HG02588 (cell line): Measurements from ENCODE around the gene ZPR1.

Source experiments
- ATAC-seq: cut with Tn5 transposase; IDR thresholded peaks from one replicate; pipeline ENCODE4 v1.9.1; 2021; ENCODE audit warnings: mild to moderate bottlenecking, moderate library complexity; ENCODE audit not compliant: unreplicated experiment

Gene ZPR1

DNA sequence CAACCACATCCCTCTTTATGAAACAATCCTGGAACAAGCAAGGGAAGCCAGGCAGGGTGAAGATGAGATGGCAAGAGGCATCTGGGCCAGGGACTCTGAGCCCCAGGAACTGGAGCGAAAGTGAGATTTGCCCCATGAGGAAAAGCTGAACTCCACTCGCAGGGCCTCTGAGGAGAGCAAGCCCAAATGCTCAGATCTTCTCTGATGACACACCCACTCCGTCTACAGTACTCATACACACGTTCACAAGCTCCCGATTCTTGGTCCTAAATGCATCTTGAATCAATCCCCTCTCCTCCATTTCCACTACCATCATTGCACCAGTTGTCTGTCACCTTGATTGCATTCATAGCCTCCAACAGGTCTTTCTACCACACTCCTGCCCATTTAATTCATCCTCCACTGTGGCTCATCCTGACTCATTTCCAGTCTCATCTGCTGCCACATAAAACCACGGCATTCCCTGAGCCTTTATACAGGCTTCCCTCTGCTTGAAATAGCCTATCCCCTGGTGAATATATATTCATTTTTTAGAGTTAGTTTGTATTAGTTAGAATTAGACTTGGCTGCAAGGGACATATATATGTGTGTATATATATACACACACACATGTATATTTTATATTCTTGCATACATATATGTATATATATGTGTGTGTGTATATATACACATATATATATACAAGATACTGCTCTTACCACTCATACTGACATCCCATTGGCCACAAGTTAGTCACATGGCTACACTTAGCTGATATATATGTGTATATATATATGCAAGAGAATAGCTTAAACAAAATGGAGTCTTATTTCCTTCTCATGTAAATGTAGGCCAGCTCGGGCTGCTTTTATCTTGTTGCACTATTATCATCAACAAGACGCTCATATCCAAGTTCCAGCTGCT, 5.3 kb upstream of the ZPR1 start:
- no peak for ATAC-seq

DNA sequence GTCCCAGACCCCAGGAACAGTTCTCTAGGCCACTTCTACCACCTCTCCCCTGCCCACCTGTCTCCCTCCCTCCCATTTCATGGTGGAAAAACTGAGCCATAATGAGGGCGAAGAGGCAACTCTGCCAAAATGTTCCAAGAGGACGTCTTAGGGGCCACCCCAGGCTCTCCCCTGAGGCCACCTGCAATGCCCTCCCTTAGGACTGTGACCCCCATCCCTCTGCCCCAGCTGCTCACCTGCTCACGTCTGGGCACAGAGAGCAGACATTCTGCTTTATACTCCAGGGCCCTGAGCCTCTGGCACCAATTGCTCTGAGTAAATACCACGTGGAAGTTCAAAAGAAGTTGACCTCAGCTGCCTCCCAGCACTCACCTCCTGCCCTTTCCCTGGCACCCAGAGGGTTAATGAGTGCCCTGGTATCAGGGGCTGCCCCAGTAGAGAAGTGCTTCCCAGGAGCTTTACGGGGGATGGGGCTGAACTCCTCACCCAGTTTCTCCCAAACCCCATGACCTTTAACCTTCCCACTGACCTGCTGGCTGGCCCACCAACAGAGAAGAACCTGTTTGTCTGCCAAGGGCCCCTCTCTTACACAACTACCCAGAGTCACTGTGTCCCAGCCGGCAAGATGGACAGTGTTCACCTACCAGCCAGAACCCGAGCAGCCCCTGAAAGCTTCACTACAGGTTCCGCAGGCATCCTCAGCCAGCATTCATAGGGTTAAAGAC, 4.5 kb upstream of the ZPR1 start:
- ATAC-seq: no peak

DNA sequence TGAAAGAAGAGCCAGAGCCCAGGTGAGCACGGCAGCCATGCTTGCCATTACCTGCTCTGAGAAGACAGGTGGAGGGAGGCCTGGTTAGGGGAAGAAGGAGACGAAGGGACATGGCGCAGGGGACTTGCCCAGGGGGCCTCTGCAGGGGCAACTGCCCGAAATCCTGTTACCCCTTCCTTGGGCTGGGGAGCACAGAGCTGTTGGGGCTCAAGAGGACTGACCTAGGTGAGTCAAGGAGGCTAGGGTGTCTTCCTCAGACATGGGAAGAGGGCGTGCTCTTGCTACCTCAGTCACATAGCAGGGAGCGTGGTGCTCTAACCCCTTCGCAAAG, 4.0 kb upstream of the ZPR1 start, which contains the start of gene APOA5:
APOA5 (minus strand) TSS at position 67 of the 331 bp plus-strand sequence; CDS start at position 48, 19 bp downstream.
- no peak for ATAC-seq

DNA sequence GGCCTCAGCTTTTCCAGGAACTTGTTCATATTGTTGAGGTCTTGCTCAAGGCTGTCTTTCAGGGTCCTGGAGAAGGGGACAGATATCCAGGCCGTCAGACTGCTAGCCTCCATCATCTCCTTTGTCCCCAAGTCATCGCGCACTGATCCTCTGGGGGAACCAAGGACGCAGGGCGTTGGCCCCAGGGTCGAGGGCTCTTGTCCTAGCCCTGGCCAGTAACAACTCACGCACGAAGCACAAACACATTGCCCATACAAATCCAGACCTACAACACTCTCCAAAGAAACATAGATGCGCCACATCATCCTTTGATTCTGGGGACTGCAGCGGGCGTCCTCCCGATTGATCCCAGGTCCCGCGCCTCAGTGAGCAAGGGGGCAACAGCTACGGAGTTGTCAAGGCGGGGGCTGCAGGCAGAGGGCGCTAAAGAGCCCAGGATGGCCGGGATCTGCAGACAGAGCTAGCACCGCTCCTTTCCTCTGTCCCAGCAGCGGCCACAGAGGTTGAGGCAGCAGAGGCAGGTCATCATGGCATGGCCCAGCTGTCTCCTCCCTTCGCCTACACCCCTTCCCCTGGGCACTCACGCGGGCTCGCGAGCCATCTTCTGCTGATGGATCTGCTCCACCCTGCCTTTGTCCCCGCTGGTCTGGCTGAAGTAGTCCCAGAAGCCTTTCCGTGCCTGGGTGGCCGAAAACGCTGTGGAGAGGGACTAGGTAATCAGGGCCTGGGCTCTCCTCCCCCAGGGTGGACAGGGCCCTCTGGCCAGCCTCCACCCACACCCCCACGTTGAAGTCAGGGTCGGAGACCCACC, 3.4 kb upstream of the ZPR1 start:
- ATAC-seq: no peak

DNA sequence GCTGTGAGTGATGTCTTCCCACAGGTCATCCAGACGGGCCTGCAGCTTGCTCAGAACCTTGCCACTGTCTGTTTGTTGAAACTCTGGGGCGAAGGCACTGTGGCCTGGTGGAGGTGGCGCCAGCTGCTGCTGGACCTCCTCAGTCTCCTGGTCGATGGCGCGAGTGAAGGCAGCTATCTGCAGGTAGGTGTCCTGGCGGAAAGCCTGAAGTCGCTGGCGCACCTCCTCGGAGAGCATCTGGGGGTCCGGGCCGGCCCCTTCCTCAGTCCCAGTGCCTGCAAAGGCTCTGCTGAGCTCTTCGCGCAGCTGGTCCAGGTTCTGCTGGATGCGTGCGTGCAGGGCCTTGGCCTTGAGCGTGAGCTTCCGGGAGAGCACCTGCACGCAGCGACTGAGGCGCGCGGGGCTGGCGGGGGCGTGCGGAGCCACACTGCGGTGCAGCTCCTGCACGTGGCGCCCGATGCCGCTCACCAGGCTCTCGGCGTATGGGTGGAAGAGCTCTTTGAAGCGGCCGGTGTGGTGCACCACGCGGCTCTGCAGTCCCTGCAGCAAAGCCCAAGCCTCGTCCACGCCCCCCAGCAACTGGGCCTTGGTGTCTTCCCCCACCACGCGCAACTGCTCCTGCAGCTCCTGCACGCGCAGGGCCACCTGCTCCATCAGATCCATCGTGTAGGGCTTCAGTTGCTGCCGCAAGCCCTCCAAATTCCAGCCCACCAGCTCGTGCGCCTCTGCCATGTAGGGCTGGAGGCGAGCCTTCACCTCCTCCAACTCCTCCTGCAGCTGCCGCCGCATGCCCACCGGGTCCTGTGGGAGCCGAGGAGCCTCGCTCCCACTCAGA, 2.6 kb upstream of the ZPR1 start:
- no peak for ATAC-seq

DNA sequence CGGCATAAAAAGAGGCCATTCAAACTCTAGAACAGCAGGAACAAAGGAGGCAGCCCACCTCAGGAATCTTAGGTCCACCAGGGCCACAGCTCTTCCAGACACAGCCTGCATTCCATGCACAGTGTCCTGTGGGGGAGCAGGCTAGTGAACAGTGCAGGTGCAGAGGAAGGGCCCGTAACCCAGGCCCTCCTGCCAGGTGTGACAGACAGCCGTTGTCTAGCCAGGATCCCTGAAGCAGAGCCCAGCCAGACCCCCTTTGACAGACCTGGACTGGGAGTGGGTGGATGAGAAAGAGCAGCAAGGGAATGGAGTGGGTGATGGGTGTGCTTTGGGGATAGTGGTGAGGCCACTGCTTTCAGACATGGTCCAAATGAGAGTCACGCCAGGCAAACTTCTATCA, 1.2 kb upstream of the ZPR1 start:
- ATAC-seq: no peak

DNA sequence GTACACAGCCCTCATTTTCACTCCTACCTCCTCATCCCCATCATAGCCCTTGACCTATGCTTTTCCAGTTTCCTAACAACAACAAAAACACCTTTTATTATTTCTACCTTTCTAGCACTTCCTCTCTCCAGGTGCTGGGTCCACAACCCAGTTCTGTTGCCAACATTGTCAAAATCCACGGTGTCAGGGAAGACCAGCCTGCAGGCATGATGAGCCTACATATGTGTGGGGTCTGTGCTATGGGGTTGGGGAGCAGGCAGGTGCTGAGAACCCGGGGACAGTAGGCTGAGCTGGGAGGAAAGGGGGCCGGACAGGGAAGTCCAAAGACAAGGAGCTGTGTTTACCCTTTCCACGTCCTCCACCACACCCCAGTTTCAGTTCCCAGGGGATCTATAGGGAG, 711 bp upstream of the ZPR1 start:
- no peak for ATAC-seq

DNA sequence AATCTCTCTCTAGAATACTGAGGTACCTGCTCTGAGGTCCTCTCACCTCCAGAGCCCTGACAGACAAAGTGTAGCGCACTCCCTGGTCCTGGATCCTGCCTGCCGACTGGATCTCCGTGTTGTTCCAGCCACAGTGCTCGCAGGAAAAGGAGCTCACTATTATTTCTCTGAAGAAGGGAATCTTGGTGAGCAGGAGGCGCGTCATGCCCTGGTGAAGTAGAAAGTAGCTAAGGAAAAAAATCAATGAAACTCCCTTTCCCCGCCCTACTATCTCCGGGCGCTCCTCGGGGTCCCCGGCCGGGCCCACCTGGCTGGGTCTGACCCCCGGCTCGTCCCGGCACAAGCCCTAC, 412 bp downstream of the ZPR1 start:
- no peak for ATAC-seq

DNA sequence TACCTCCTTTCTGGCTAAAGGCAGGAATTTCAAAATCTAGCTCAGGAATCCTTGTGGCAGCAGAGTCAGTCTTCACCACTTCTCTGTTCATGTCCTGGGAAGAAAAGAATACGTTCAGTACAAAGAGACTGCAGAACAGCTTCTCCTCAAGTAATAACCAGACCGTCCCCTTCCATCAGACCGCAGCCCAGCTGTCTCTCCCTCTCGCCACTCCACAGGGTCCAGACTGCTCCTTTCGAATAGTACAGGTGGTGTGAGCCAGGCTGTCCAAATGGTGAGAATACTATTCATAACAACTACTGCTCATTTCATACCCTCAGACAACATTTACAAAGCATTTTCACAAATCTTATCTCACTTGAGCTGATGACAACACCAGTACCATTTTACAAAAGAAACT, 857 bp downstream of the ZPR1 start:
- ATAC-seq: no peak

DNA sequence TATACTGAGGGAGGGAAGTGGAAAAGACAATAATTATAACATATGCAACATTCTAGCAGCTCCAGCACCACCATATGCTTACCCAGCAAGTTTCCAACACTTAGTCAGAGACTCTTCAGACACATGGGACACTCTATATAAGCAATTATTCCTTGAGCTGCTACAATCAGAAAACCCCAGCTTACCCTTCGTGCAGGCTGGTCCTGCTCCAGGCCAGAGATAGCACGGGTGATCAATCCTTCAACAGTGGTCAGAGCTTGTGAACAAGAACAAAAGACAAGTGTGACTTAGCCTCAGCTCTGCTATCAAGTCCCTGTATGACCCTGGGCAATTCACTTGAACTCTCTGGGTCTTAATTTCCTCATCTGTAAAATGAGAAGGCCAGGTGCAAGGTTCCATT, 1.5 kb downstream of the ZPR1 start:
- ATAC-seq: no peak

DNA sequence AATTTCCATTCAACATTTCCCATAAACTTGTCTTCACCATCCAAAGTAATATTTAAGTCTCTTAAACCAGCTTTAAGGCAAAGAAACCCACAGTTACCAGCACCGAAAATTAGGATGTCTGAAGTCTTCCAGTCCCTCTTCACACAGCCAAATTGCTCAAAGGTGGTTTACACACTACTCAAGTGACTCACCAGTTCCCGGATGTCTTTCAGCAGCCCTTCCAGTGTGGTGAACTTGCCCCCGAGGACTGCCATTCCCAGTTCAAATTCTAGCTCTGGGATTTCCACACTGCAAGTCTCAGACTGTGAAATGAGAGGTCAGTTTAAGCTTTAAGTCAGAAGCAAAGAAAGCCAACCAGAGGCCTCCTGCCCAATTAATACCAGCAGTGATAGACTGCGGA, 5.1 kb downstream of the ZPR1 start:
- ATAC-seq: no peak

DNA sequence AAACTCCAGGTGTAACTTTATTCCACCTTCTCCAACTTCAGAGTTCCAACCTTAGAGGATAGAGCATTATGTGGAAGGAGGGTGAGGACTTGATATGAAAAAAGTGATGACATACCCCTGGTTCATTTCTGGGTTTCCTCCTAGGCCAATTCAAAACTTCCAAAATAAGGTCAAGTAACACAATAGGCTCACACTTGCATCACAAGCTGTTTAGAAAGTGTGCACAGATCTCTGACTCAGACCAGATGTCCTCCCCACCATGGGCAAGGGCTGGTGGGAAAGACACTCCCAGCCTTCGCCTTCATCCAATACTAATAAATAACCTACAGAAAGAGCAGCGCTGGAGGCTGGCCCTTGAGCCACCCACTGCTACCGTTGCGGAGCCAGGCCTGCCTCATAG, 9.3 kb downstream of the ZPR1 start:
- ATAC-seq: no peak

DNA sequence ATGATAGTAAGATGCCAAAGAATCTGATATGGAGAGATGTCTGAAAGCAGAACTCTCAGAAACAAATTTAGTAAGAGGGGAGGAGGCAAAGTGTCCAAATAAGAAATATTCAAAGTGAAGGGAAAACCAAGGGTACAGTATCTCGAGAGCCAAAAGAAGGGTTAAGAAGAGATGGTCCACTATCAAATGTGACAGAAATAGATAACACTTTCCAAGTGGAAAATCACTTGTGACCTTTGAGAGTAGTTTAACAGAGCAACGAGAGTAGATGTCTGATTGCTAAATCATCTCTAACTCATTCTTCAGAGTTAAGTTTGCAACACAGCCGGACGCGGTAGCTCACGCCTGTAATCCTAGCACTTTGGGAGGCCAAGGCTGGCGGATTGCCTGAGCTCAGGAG, 10.8 kb downstream of the ZPR1 start:
- ATAC-seq: no peak

DNA sequence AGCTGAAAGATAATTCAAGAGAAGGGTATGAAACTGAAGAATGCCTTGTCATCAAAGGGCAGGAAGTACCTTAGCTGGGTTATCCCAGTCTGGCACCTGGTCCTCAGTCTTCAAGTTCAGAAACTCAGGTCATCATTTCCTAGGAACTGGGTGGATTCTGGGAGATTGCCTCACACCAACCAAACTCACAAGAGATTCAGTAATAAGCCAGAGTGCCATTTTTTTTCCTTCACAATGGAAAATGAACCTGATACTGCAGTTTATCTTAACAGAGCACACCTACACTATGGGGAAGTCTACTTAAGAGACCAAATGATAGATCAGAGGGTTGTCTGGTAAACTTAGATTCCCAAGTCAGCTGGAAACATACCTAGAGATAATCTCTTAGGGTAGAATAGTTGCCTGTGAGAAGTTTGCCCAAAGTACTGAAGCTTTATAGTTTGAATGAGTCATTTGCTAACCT, 11.3 kb downstream of the ZPR1 start:
- no peak for ATAC-seq

DNA sequence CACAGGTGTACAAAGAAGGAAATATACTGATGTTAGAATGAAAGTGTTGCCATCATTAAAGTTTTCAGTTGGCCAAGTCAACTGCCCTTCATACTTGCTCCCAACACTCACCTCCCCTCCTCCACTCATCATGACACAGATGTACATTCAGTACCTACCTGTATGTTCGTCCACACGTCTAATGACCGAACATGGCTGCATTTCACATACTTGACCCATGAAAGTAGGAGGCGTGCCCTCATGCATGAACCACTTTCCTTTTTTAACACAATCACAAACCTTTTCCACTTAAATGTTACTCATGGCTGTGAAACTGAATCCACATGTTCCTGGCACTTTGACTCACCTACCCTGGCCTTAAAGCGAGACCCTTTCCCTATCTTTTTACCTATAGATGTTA, 11.8 kb downstream of the ZPR1 start:
- ATAC-seq: no peak

DNA sequence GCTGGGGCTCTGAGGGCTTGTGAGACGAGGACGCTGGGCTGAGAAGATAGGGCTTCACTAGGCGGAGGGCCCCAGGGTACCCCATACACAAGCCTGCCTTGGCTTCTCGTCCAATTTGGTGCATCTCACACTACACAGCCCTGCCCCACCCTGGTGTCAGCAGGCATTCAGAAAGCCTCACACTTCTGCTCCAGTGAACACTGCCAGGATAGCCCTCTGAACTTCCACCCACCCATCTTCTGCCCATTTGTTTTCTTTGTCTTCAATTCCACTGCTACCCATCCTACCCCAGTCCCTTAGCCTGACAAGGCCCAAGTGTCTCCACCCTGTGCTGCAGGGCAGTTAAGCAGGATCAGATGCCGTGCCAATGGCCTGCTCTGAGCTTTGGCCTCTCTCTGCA, 13.2 kb downstream of the ZPR1 start:
- ATAC-seq: no peak

DNA sequence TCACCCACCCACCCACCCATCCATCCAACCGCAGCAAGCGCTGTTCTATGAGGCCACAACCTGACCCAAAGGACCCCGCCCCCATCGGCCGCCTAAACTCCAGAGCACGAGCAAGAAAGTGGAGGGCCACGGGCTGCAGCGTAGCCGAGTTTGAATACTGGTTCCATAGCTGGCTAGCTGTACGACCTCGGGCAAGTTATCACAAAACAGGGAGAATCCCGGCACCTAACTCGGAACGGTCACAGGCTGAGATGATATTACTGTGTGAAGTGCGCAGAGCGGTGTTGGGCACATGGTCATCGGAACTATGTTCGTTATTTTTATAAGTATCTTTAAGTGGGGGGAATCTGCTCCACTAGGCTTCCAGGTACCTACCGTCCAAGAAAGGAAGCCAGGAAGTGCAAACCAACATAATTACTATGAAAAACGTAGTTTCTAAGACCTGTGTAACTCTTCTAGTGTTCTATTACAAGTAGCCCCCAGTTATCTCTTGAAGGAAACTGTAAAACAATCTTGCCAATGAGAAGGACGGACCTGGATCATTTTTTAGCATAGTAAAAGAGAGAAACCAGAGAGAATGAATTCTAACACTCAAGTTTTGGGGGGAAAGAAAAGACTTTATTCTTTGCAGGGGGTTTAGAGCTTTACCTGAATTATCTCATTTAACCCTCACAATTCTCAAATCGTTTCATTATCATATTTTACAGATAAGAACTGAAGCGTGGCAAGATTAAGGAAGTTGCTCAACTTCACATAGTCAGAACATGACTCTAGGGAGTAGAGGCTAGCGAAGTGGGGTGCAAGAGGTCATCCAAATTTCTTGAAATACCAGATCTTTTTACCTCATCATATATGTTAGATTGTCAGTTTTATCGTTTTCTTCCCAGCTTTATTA, 14.4 kb downstream of the ZPR1 start:
- peak; percentile 39 for ATAC-seq

DNA sequence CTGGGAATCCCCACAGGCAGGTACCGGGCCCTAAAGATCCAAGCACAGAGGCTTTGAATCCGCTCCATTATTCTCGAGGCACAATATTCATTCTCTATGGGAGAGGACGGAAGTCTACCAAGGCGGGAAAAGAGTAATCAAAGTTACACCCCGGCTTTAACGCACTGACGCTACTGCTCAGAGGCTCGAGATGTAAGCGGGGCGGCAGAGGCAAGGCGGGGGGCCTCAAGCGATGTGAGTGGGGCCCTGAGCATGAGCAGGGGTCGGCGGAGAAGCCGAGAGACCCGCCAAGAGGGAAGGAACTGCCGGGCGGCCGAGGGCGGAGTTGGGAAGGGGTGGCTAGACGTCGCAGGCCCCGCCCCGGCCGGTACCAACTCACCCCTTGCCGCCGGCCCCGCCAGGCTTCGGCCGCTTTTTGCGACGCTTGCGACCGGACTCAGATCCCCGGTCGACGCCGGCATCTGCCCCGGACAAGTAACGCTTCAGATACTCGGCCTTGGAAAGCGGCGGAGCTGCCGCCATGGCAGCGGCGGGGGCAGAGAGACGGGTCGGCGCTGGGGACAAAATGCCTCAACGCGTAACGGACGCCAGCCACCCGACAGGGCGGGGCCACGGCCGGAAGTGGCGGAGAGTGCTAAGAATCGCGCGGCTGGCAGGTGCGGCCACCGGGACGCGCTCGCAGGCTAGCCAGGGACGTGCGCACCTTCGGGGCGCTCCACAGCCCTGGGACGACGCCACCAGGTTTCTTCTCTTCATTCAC, 15.2 kb downstream of the ZPR1 start, which contains the start of gene BUD13:
BUD13 (minus strand) TSS at position 545 of the 760 bp plus-strand sequence; CDS start at position 522, 23 bp downstream.
- ATAC-seq: peak; percentile 86

DNA sequence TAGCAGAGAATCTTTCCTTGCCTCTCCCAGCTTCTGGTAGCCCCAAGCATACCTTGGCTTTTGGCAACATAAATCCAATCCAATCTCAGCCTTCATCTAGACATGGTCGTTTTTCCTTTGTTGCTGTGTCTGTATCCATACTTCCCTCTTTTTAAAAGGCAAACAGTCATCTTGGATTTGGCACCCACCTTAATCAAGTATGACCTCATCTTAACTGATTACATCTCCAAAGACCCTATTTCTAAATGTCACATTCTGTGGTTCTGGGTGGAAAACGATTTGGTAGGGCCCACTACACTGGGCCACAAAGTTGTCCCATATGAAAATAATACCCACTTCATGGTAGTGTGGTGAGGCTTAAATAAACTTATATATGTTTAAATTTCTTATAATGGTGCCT, 15.9 kb downstream of the ZPR1 start:
- ATAC-seq: no peak
